IPS-NIHi11 (cell line): ENCODE data around the gene PAM.
"Not testable (repeated sequence)": the region's sequence is repeated elsewhere in the genome, so short reads cannot be mapped to it uniquely, and the experiment has no call there.

ENCODE experiments used
- DNase-seq: peaks from one replicate; pipeline ENCODE4 v3.0.0; 2012; ENCODE audit warnings: mixed read lengths, low spot score

Gene PAM

GRCh38 chr5:103060424-103060954 lies 305.4 kb downstream of the PAM start:
- no peak for DNase-seq

- no peak for DNase-seq
Measured at GRCh38 chr5:103066326-103066725, 311.2 kb downstream of the PAM start.

- not testable (repeated sequence) for DNase-seq
Measured at GRCh38 chr5:103073500-103073899, 318.4 kb downstream of the PAM start.

GRCh38 chr5:103075442-103075841 lies 320.3 kb downstream of the PAM start:
- DNase-seq = no peak
